Panc1 (cell line): Measurements from ENCODE around the gene PAK6.

ENCODE experiments used
- POLR2AphosphoS5 ChIP-seq: IDR thresholded peaks from 2 replicates; pipeline ENCODE4 v1.6.1; 2012; ENCODE audit warnings: mild to moderate bottlenecking, low read depth, low read length, moderate library complexity
- REST ChIP-seq, 2 experiments: IDR thresholded peaks; 2 replicates each; pipeline ENCODE4 v1.6.1; 2011 to 2012; ENCODE audit warnings: low read depth in 2 of 2, control low read depth in 1 of 2, low read length in 1 of 2, mild to moderate bottlenecking in 1 of 2, moderate library complexity in 1 of 2; ENCODE audit not compliant: insufficient read depth in 1 of 2
- SIN3A ChIP-seq: IDR thresholded peaks from 2 replicates; pipeline ENCODE4 v1.6.1; 2012; ENCODE audit warnings: low read depth, mild to moderate bottlenecking, low read length, moderate library complexity, borderline replicate concordance; ENCODE audit not compliant: insufficient read depth
- TF ChIP-seq, protein P1 (sequence below): fragments of 450-650 bp; IDR thresholded peaks from 2 replicates; pipeline ENCODE4 v1.5.1; 2017; ENCODE audit warnings: mild to moderate bottlenecking

GRCh38 chr15:40282869-40283614 is 44.2 kb downstream of the PAK6 start, which contains the start of gene ANKRD63:
- TF ChIP-seq, protein P1, sequence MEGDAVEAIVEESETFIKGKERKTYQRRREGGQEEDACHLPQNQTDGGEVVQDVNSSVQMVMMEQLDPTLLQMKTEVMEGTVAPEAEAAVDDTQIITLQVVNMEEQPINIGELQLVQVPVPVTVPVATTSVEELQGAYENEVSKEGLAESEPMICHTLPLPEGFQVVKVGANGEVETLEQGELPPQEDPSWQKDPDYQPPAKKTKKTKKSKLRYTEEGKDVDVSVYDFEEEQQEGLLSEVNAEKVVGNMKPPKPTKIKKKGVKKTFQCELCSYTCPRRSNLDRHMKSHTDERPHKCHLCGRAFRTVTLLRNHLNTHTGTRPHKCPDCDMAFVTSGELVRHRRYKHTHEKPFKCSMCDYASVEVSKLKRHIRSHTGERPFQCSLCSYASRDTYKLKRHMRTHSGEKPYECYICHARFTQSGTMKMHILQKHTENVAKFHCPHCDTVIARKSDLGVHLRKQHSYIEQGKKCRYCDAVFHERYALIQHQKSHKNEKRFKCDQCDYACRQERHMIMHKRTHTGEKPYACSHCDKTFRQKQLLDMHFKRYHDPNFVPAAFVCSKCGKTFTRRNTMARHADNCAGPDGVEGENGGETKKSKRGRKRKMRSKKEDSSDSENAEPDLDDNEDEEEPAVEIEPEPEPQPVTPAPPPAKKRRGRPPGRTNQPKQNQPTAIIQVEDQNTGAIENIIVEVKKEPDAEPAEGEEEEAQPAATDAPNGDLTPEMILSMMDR = no peak
- TF ChIP-seq SIN3A = no peak
- no peak for TF ChIP-seq POLR2AphosphoS5
- no peak for TF ChIP-seq REST (IDR thresholded peaks at IDR 0.05; ENCODE audit: insufficient read depth in 1 of 2, low read depth in 2 of 2, low read length in 1 of 2)
